Immature natural killer cell (primary cell): ENCODE results near the gene DONSON. TPM values are rescaled to one million over a fixed set of nuclear protein-coding genes. Genes with fewer than 3 reads are reported as not detected.

Experiments
- DNase-seq, 3 donors: peaks; one replicate each; pipeline ENCODE4 v3.0.0; 2022; ENCODE audit warnings: mixed read lengths in 1 of 3
- H3K27ac Mint-ChIP-seq, 6 donors: one replicate each; pipeline ENCODE4 v1.8.0; 2020; ENCODE audit warnings: mixed read lengths in 6 of 6, mild to moderate bottlenecking in 5 of 6, inconsistent platforms in 4 of 6, moderate library complexity in 3 of 6
- H3K27me3 Mint-ChIP-seq, 3 donors: one replicate each; pipeline ENCODE4 v1.8.0; 2020 to 2021; ENCODE audit warnings: low read depth in 3 of 3, mild to moderate bottlenecking in 3 of 3, mixed read lengths in 3 of 3, moderate library complexity in 3 of 3, inconsistent platforms in 1 of 3
- H3K36me3 Mint-ChIP-seq, 3 donors: one replicate each; pipeline ENCODE4 v1.8.0; 2020; ENCODE audit warnings: mixed read lengths in 3 of 3, inconsistent platforms in 2 of 3, mild to moderate bottlenecking in 2 of 3
- H3K4me1 Mint-ChIP-seq, 2 donors: one replicate each; pipeline ENCODE4 v1.8.0; 2020; ENCODE audit warnings: inconsistent platforms in 2 of 2, mild to moderate bottlenecking in 2 of 2, mixed read lengths in 2 of 2, moderate library complexity in 1 of 2
- H3K4me3 Mint-ChIP-seq, 5 donors: one replicate each; pipeline ENCODE4 v1.8.0; 2020; ENCODE audit warnings: mild to moderate bottlenecking in 5 of 5, mixed read lengths in 5 of 5, inconsistent platforms in 3 of 5, moderate library complexity in 3 of 5
- H3K9me3 Mint-ChIP-seq, 6 donors: one replicate each; pipeline ENCODE4 v1.8.0; 2020; ENCODE audit warnings: mild to moderate bottlenecking in 6 of 6, mixed read lengths in 6 of 6, inconsistent platforms in 4 of 6, moderate library complexity in 3 of 6
- polyA plus RNA-seq, 3 donors: library from polyadenylated mRNA; unstranded; fragments of 300-500 nt; fragmentation: Illumina TruSeq; gene quantifications; one replicate each; pipeline ENCODE4 v1.2.3, GENCODE V29; 2021

Gene DONSON
- polyA plus RNA-seq, 3 donors from 2014 or later = 2.3 to 3.7 (median 3.2) TPM

- Mint-ChIP-seq H3K9me3 (no peaks in the 10 kb centered on the region), H3K4me3 (no peak overlapping the region), H3K4me1 (peaks cover 42 to 75% of the 10 kb centered on the region in 2 donors), H3K27ac (no peak overlapping the region), H3K36me3 (peaks cover 39 to 64% (median 47%) of the 10 kb centered on the region in 3 donors), H3K27me3 (peaks cover 3 to 22% (median 7%) of the 10 kb centered on the region in 3 donors)
- no peak for DNase-seq
Measured at GRCh38 chr21:33554982-33555344, 33.5 kb downstream of the DONSON start.

GRCh38 chr21:33554236-33554981 is 34.1 kb downstream of the DONSON start:
- peak overlapping the region in 4 of 6 donors; percentile 10 to 65 (median 39) for H3K27ac Mint-ChIP-seq
- peaks cover 36 to 64% (median 46%) of the 10 kb centered on the region in 3 donors for H3K36me3 Mint-ChIP-seq
- peak overlapping the region in 2 of 5 donors; percentile 20 to 50 for H3K4me3 Mint-ChIP-seq
- H3K9me3 Mint-ChIP-seq = no peaks in the 10 kb centered on the region
- no peak for DNase-seq
- H3K27me3 Mint-ChIP-seq = peaks cover 3 to 21% (median 7%) of the 10 kb centered on the region in 3 donors
- H3K4me1 Mint-ChIP-seq = peaks cover 47 to 75% of the 10 kb centered on the region in 2 donors

GRCh38 chr21:33552999-33553598 is 35.4 kb downstream of the DONSON start:
- peaks cover 50 to 77% of the 10 kb centered on the region in 2 donors for H3K4me1 Mint-ChIP-seq
- H3K4me3 Mint-ChIP-seq = no peak overlapping the region
- peaks cover 3 to 19% (median 7%) of the 10 kb centered on the region in 3 donors for H3K27me3 Mint-ChIP-seq
- no peak for DNase-seq
- no peak overlapping the region for H3K27ac Mint-ChIP-seq
- H3K9me3 Mint-ChIP-seq = no peaks in the 10 kb centered on the region
- H3K36me3 Mint-ChIP-seq = peaks cover 28 to 62% (median 40%) of the 10 kb centered on the region in 3 donors

GRCh38 chr21:33552093-33552998 is 36.1 kb downstream of the DONSON start:
- Mint-ChIP-seq H3K27me3 (peaks cover 3 to 19% (median 7%) of the 10 kb centered on the region in 3 donors), H3K27ac (peak overlapping the region in 1 of 6 donors; percentile 42), H3K4me1 (peaks cover 48 to 72% of the 10 kb centered on the region in 2 donors), H3K9me3 (no peaks in the 10 kb centered on the region), H3K36me3 (peaks cover 23 to 56% (median 33%) of the 10 kb centered on the region in 3 donors), H3K4me3 (no peak overlapping the region)
- DNase-seq = no peak

- Mint-ChIP-seq H3K4me1 (peaks cover 41 to 67% of the 10 kb centered on the region in 2 donors), H3K4me3 (no peak overlapping the region), H3K27ac (no peak overlapping the region), H3K36me3 (peaks cover 23 to 49% (median 28%) of the 10 kb centered on the region in 3 donors), H3K27me3 (peaks cover 3 to 18% (median 7%) of the 10 kb centered on the region in 3 donors), H3K9me3 (no peaks in the 10 kb centered on the region)
- DNase-seq = no peak
Measured at GRCh38 chr21:33551664-33552063, 36.8 kb downstream of the DONSON start.

GRCh38 chr21:33550772-33551660 is 37.5 kb downstream of the DONSON start:
- Mint-ChIP-seq H3K4me3 (no peak overlapping the region), H3K27me3 (peaks cover 3 to 12% (median 7%) of the 10 kb centered on the region in 3 donors), H3K36me3 (peaks cover 20 to 45% (median 22%) of the 10 kb centered on the region in 3 donors), H3K27ac (no peak overlapping the region), H3K4me1 (peaks cover 37 to 67% of the 10 kb centered on the region in 2 donors), H3K9me3 (no peaks in the 10 kb centered on the region)
- DNase-seq = no peak

GRCh38 chr21:33549848-33550771 is 38.4 kb downstream of the DONSON start:
- H3K36me3 Mint-ChIP-seq = peaks cover 15 to 37% (median 16%) of the 10 kb centered on the region in 3 donors
- no peak for DNase-seq
- H3K27ac Mint-ChIP-seq = peak overlapping the region in 1 of 6 donors; percentile 9
- H3K9me3 Mint-ChIP-seq = no peaks in the 10 kb centered on the region
- H3K27me3 Mint-ChIP-seq = peaks cover 3 to 11% (median 7%) of the 10 kb centered on the region in 3 donors
- peaks cover 36 to 67% of the 10 kb centered on the region in 2 donors for H3K4me1 Mint-ChIP-seq
- H3K4me3 Mint-ChIP-seq = peak overlapping the region in 1 of 5 donors; percentile 34

GRCh38 chr21:33546086-33546485 is 42.4 kb downstream of the DONSON start:
- Mint-ChIP-seq H3K4me1 (peaks cover 55 to 67% of the 10 kb centered on the region in 2 donors), H3K4me3 (peak overlapping the region in 2 of 5 donors; percentile 45 to 98)

GRCh38 chr21:33544451-33545195 is 43.9 kb downstream of the DONSON start:
- no peak for DNase-seq
- H3K4me1 Mint-ChIP-seq = peaks cover 59 to 76% of the 10 kb centered on the region in 2 donors
- peak overlapping the region; percentile 94 to 100 (median 98) for H3K4me3 Mint-ChIP-seq
- H3K27ac Mint-ChIP-seq = peak overlapping the region; percentile 99 to 100 (median 100)
- peaks cover 0 to 16% (median 4%) of the 10 kb centered on the region in 3 donors for H3K36me3 Mint-ChIP-seq
- no peaks in the 10 kb centered on the region for H3K9me3 Mint-ChIP-seq
- H3K27me3 Mint-ChIP-seq = peaks cover 10 to 21% (median 17%) of the 10 kb centered on the region in 3 donors

More at GRCh38 chr21:33546086-33546485, 42.4 kb downstream of the DONSON start:
- DNase-seq = no peak
- H3K27me3 Mint-ChIP-seq = peaks cover 12 to 21% (median 17%) of the 10 kb centered on the region in 3 donors
- peak overlapping the region in 3 of 6 donors; percentile 37 to 81 (median 59) for H3K27ac Mint-ChIP-seq
- H3K36me3 Mint-ChIP-seq = peaks cover 5 to 22% (median 8%) of the 10 kb centered on the region in 3 donors
- H3K9me3 Mint-ChIP-seq = no peaks in the 10 kb centered on the region

GRCh38 chr21:33543505-33544129 is 44.9 kb downstream of the DONSON start:
- Mint-ChIP-seq H3K27ac (peak overlapping the region; percentile 99 to 100 (median 100)), H3K36me3 (peaks cover 0 to 10% (median 0%) of the 10 kb centered on the region in 3 donors), H3K27me3 (peaks cover 10 to 21% (median 17%) of the 10 kb centered on the region in 3 donors), H3K4me3 (peak overlapping the region; percentile 94 to 100 (median 98)), H3K4me1 (peaks cover 54 to 66% of the 10 kb centered on the region in 2 donors), H3K9me3 (no peaks in the 10 kb centered on the region)
- DNase-seq = no peak
